MM.1S (cell line): ENCODE measurements around the gene SOX10.
"Not testable (repeated sequence)": the region's sequence is repeated elsewhere in the genome, so short reads cannot be mapped to it uniquely, and the experiment has no call there.

Experiments
- DNase-seq: peaks from one replicate; pipeline ENCODE4 v3.0.0-alpha.2; 2015
- H2AFZ ChIP-seq: fragments of 300-600 bp; sonication (generic); 2 replicates; pipeline ENCODE4 v1.6.0; 2016; ENCODE audit warnings: antibody characterized with exemption, low read length
- H3F3A ChIP-seq: fragments of 300-600 bp; sonication (generic); 2 replicates; pipeline ENCODE4 v1.6.1; 2016; ENCODE audit warnings: mild to moderate bottlenecking, antibody characterized with exemption, low read length, moderate library complexity, mixed read lengths; ENCODE audit not compliant: insufficient read depth
- H3K27ac ChIP-seq: fragments of 300-600 bp; sonication (generic); 2 replicates; pipeline ENCODE4 v1.5.1; 2016; ENCODE audit warnings: mild to moderate bottlenecking, low read length
- H3K27me3 ChIP-seq: fragments of 300-600 bp; sonication (generic); replicated peaks from 2 replicates; pipeline ENCODE4 v1.6.0; 2016; ENCODE audit warnings: low read length; ENCODE audit not compliant: insufficient read depth
- H3K36me3 ChIP-seq: fragments of 300-600 bp; sonication (generic); replicated peaks from 2 replicates; pipeline ENCODE4 v1.6.1; 2016; ENCODE audit warnings: mild to moderate bottlenecking, low read length, mixed read lengths; ENCODE audit not compliant: insufficient read depth
- H3K4me1 ChIP-seq: fragments of 300-600 bp; sonication (generic); 2 replicates; pipeline ENCODE4 v1.6.1; 2016; ENCODE audit warnings: low read length, mixed read lengths
- H3K4me2 ChIP-seq: fragments of 300-600 bp; sonication (generic); 2 replicates; pipeline ENCODE4 v1.6.0; 2016; ENCODE audit warnings: low read depth, low read length
- H3K4me3 ChIP-seq: fragments of 300-600 bp; sonication (generic); 2 replicates; pipeline ENCODE4 v1.5.1; 2016; ENCODE audit warnings: low read length, mixed read lengths
- H3K79me2 ChIP-seq: fragments of 300-600 bp; sonication (generic); 2 replicates; pipeline ENCODE4 v1.6.1; 2016; ENCODE audit warnings: mixed run types, low read length, mixed read lengths
- H3K9ac ChIP-seq: fragments of 300-600 bp; sonication (generic); 2 replicates; pipeline ENCODE4 v1.6.1; 2016; ENCODE audit warnings: low read length, mixed read lengths
- H3K9me2 ChIP-seq: fragments of 300-600 bp; sonication (generic); replicated peaks from 2 replicates; pipeline ENCODE4 v1.6.1; 2016; ENCODE audit warnings: mild to moderate bottlenecking, low read length, mixed read lengths; ENCODE audit not compliant: insufficient read depth
- H3K9me3 ChIP-seq: fragments of 300-600 bp; sonication (generic); replicated peaks from 2 replicates; pipeline ENCODE4 v1.6.1; 2016; ENCODE audit warnings: mild to moderate bottlenecking, low read length, mixed read lengths; ENCODE audit not compliant: insufficient read depth
- H4K20me1 ChIP-seq: fragments of 300-600 bp; sonication (generic); 2 replicates; pipeline ENCODE4 v1.6.1; 2016; ENCODE audit warnings: mild to moderate bottlenecking, low read length, moderate library complexity, mixed read lengths; ENCODE audit not compliant: insufficient read depth
- CTCF ChIP-seq: fragments of 300-600 bp; sonication (generic); IDR thresholded peaks from 2 replicates; pipeline ENCODE4 v1.5.1; 2016; ENCODE audit warnings: antibody characterized with exemption, low read length, mixed read lengths
- EZH2 ChIP-seq: fragments of 300-600 bp; sonication (generic); optimal IDR thresholded peaks from 2 replicates; pipeline ENCODE3; 2017; ENCODE audit warnings: low read depth, mild to moderate bottlenecking, antibody characterized with exemption, low read length, mixed read lengths
- EZH2phosphoT487 ChIP-seq: fragments of 300-600 bp; sonication (generic); IDR thresholded peaks from 2 replicates; pipeline ENCODE4 v1.6.1; 2018; ENCODE audit warnings: antibody characterized with exemption, low read length

SOX10 gene

GRCh38 chr22:37951305-37951704 lies 33.0 kb downstream of the SOX10 start:
- H3K9me2 ChIP-seq: no peaks in the 10 kb centered on the region
- no peak overlapping the region for H2AFZ ChIP-seq
- no peaks in the 10 kb centered on the region for H3K9me3 ChIP-seq
- no peak overlapping the region for H3K9ac ChIP-seq
- H3K27ac ChIP-seq: no peak overlapping the region
- H3K36me3 ChIP-seq: no peaks in the 10 kb centered on the region
- no peak overlapping the region for H3K4me2 ChIP-seq
- H3K4me1 ChIP-seq: peaks cover 7% of the 10 kb centered on the region
- no peaks in the 10 kb centered on the region for H4K20me1 ChIP-seq
- peaks cover 24% of the 10 kb centered on the region for H3K79me2 ChIP-seq
- H3K27me3 ChIP-seq: no peaks in the 10 kb centered on the region; the same call in 1 of the 2 replicates
- no peak for TF ChIP-seq EZH2
- no peak for TF ChIP-seq EZH2phosphoT487
- no peak for DNase-seq
- no peaks in the 10 kb centered on the region for H3F3A ChIP-seq
- H3K4me3 ChIP-seq: no peak overlapping the region

GRCh38 chr22:37947142-37947795 lies 37.1 kb downstream of the SOX10 start:
- not testable (repeated sequence) for H3F3A ChIP-seq, H4K20me1 ChIP-seq, H3K4me3 ChIP-seq, H3K9me3 ChIP-seq, H3K9me2 ChIP-seq, H3K27ac ChIP-seq, H3K4me1 ChIP-seq, H2AFZ ChIP-seq, H3K4me2 ChIP-seq, H3K36me3 ChIP-seq, DNase-seq, H3K9ac ChIP-seq, H3K27me3 ChIP-seq, H3K79me2 ChIP-seq

- not testable (repeated sequence) for H3K27ac ChIP-seq, H4K20me1 ChIP-seq, H3K9me2 ChIP-seq, H3F3A ChIP-seq, H3K36me3 ChIP-seq, H3K4me3 ChIP-seq, H3K79me2 ChIP-seq, DNase-seq, H3K9ac ChIP-seq, H3K4me2 ChIP-seq, H3K9me3 ChIP-seq, H3K27me3 ChIP-seq, H2AFZ ChIP-seq, H3K4me1 ChIP-seq
Observed at GRCh38 chr22:37944423-37944822, 39.9 kb downstream of the SOX10 start.

GRCh38 chr22:37943825-37944198 lies 40.5 kb downstream of the SOX10 start:
- Histone ChIP-seq H3K4me2 (no peak overlapping the region), H3K9ac (no peak overlapping the region), H3K9me3 (no peaks in the 10 kb centered on the region), H2AFZ (no peak overlapping the region), H3K27ac (no peak overlapping the region), H3K4me1 (no peaks in the 10 kb centered on the region), H3F3A (no peaks in the 10 kb centered on the region), H3K27me3 (no peaks in the 10 kb centered on the region), H4K20me1 (no peaks in the 10 kb centered on the region), H3K9me2 (no peaks in the 10 kb centered on the region), H3K79me2 (no peaks in the 10 kb centered on the region), H3K36me3 (no peaks in the 10 kb centered on the region), H3K4me3 (no peak overlapping the region)
- no peak for DNase-seq
- TF ChIP-seq CTCF (no peak), EZH2phosphoT487 (no peak), EZH2 (no peak)
